Endothelial cell of umbilical vein (primary cell): ENCODE measurements around the gene TSKU. TPM values are rescaled to one million over a fixed set of nuclear protein-coding genes. Genes with fewer than 3 reads are reported as not detected.

Experiments used
- BruUV-seq: library from RNA; stranded (reverse); fragments of 400-500 nt; replicated peaks from 2 replicates; lab custom pipeline; 2021; lab: Mats Ljungman, UMichigan
- CTCF ChIA-PET: fragments of 300-600, 350-600 bp; sonication (Branson Sonifier 250); formaldehyde crosslinking; loops from one replicate; lab custom pipeline; 2021; ENCODE audit warnings: antibody characterized with exemption, inconsistent platforms; lab: Charles Lee
- POLR2A ChIA-PET: fragments of 300-600, 350-600 bp; sonication (Branson Sonifier 250); formaldehyde crosslinking; loops from one replicate; lab custom pipeline; 2021; ENCODE audit warnings: antibody characterized with exemption, inconsistent platforms; lab: Charles Lee
- DNase-seq: peaks from one replicate; pipeline ENCODE4 v3.0.0-alpha.2; 2011; ENCODE audit warnings: low read depth, low spot score
- FAIRE-seq: peaks from 2 replicates; lab custom pipeline; 2011; peaks lifted over from hg19 to GRCh38; lab: Jason Lieb, UNC
- H2AFZ ChIP-seq: 2 replicates; pipeline ENCODE4 v1.6.0; 2012; ENCODE audit warnings: low read depth, low read length, control low read depth, inconsistent platforms
- H3K27ac ChIP-seq: 2 replicates; pipeline ENCODE4 v1.5.1; 2011; ENCODE audit warnings: low read depth, mild to moderate bottlenecking, control low read depth, low read length, moderate library complexity; ENCODE audit not compliant: insufficient read depth
- H3K27me3 ChIP-seq, 2 experiments: 2 replicates each; pipeline versions ENCODE4 v1.6.0 to v1.6.1; 2011; ENCODE audit warnings: low read length in 2 of 2, mixed read lengths in 1 of 2; ENCODE audit not compliant: control insufficient read depth in 2 of 2, insufficient read depth in 2 of 2
- H3K36me3 ChIP-seq, 2 experiments: 2 replicates in 1 of 2; 3 replicates in 1 of 2; pipeline ENCODE4 v1.5.1; 2011; ENCODE audit warnings: low read length in 2 of 2, mild to moderate bottlenecking in 1 of 2, moderate library complexity in 1 of 2; ENCODE audit not compliant: control insufficient read depth in 2 of 2, insufficient read depth in 2 of 2; ENCODE audit errors: extremely low read depth in 1 of 2
- H3K4me1 ChIP-seq: 3 replicates; pipeline ENCODE4 v1.5.1; 2011; ENCODE audit warnings: mild to moderate bottlenecking, low read length; ENCODE audit not compliant: control insufficient read depth, insufficient read depth; ENCODE audit errors: extremely low read depth
- H3K4me2 ChIP-seq: 2 replicates; pipeline ENCODE4 v1.6.1; 2011; ENCODE audit warnings: low read length, control low read depth, mixed read lengths; ENCODE audit not compliant: insufficient read depth
- H3K4me3 ChIP-seq, 3 experiments: fragments of 200-600 bp in 1 of 3; sonication (generic), shearing (Covaris generic) in 1 of 3; replicated peaks in 1 of 3; 2 replicates each; pipeline ENCODE4 v1.5.1; 2011 to 2016; ENCODE audit warnings: control low read depth in 3 of 3, low read length in 3 of 3, mild to moderate bottlenecking in 2 of 3, inconsistent platforms in 1 of 3, low read depth in 1 of 3, moderate library complexity in 1 of 3; ENCODE audit not compliant: insufficient read depth in 1 of 3
- H3K79me2 ChIP-seq: 2 replicates; pipeline ENCODE4 v1.6.0; 2012; ENCODE audit warnings: low read length, inconsistent platforms; ENCODE audit not compliant: control insufficient read depth, insufficient read depth
- H3K9ac ChIP-seq: replicated peaks from 2 replicates; pipeline ENCODE3; 2011; ENCODE audit warnings: low read length, control low read depth; ENCODE audit not compliant: insufficient read depth; ENCODE audit errors: extremely low read depth
- H3K9me1 ChIP-seq: replicated peaks from 3 replicates; pipeline ENCODE4 v1.6.0; 2011; ENCODE audit warnings: mild to moderate bottlenecking, low read length; ENCODE audit not compliant: control insufficient read depth, insufficient read depth; ENCODE audit errors: extremely low read depth
- H3K9me3 ChIP-seq: replicated peaks from 2 replicates; pipeline ENCODE4 v1.5.1; 2012; ENCODE audit warnings: low read length, inconsistent platforms; ENCODE audit not compliant: control insufficient read depth, insufficient read depth
- H4K20me1 ChIP-seq: replicated peaks from 2 replicates; pipeline ENCODE3; 2011; ENCODE audit warnings: mild to moderate bottlenecking, low read length; ENCODE audit not compliant: control insufficient read depth, insufficient read depth; ENCODE audit errors: extremely low read depth
- EZH2 ChIP-seq: IDR thresholded peaks from 2 replicates; pipeline ENCODE4 v1.6.1; 2012; ENCODE audit warnings: borderline replicate concordance, low read depth, mild to moderate bottlenecking, moderate library complexity, low read length, inconsistent platforms; ENCODE audit not compliant: severe bottlenecking
- FOS ChIP-seq: IDR thresholded peaks from 2 replicates; pipeline ENCODE4 v1.6.1; 2011; ENCODE audit warnings: mild to moderate bottlenecking, low read length, moderate library complexity, borderline replicate concordance; ENCODE audit not compliant: insufficient read depth
- GATA2 ChIP-seq: IDR thresholded peaks from 2 replicates; pipeline ENCODE4 v1.7.0; 2011; ENCODE audit warnings: low read depth, mild to moderate bottlenecking, moderate library complexity, mixed read lengths, low read length; ENCODE audit not compliant: insufficient read length, insufficient read depth
- JUN ChIP-seq: IDR thresholded peaks from 2 replicates; pipeline ENCODE4 v1.6.1; 2011; ENCODE audit warnings: borderline replicate concordance, low read depth; ENCODE audit not compliant: insufficient read length, insufficient read depth
- MYC ChIP-seq: IDR thresholded peaks from one replicate; pipeline ENCODE4 v1.6.1; 2011; ENCODE audit warnings: mild to moderate bottlenecking, low read depth, low read length
- POLR2A ChIP-seq: IDR thresholded peaks from 2 replicates; pipeline ENCODE4 v1.6.1; 2012; ENCODE audit warnings: low read depth, mild to moderate bottlenecking, control low read depth, low read length
- POLR2AphosphoS5 ChIP-seq: IDR thresholded peaks from 2 replicates; pipeline ENCODE4 v1.6.1; 2012; ENCODE audit warnings: low read depth, mild to moderate bottlenecking, control low read depth, low read length, moderate library complexity; ENCODE audit not compliant: insufficient read depth
- dilution Hi-C: fragments of 300-500 bp; cut with MboI; formaldehyde crosslinking; loops from one replicate; pipeline ENCODE4 v1.15.0; 2019; ENCODE audit warnings: low sequenced_read_pairs; ENCODE audit not compliant: extremely low pct_ligation_motif_present
- intact Hi-C: fragments of 100-400 bp; cut with micrococcal nuclease; formaldehyde crosslinking; loops from one replicate; pipeline ENCODE4 v1.10.0; 2022
- polyA plus RNA-seq, 4 experiments: library from polyadenylated mRNA; depleted of rRNA in 3 of 4; stranded (reverse) in 3 of 4; unstranded in 1 of 4; fragments of >200 nt; gene quantifications; 2 replicates each; pipeline versions ENCODE4 v1.2.1 to v1.2.3, GENCODE V29; 2011 to 2012; ENCODE audit warnings: missing spikeins in 1 of 4
- total RNA-seq: library from RNA; stranded (reverse); gene quantifications from 2 replicates; pipeline ENCODE4 v1.2.3, GENCODE V29; 2021
- TF ChIP-seq, protein P1 (sequence below), 2 donors: IDR thresholded peaks; 1 replicate in 1 of 2; 2 replicates in 1 of 2; pipeline ENCODE4 v1.5.1; 2011; ENCODE audit warnings: low read length in 2 of 2, mild to moderate bottlenecking in 2 of 2, moderate library complexity in 2 of 2, control low read depth in 1 of 2, inconsistent platforms in 1 of 2, low read depth in 1 of 2; ENCODE audit not compliant: insufficient read depth in 1 of 2; ENCODE audit errors: extremely low read depth in 1 of 2
- TF ChIP-seq, protein P2 (sequence below): IDR thresholded peaks from 2 replicates; pipeline ENCODE4 v1.6.1; 2011; ENCODE audit not compliant: insufficient read depth, insufficient read length

Gene TSKU
- total and polyA plus RNA-seq, 2 donors (not counting 3 experiments of a cell fraction or from before 2014, with no cell fraction given) = 16.2 to 21.2 TPM

GRCh38 chr11:76770642-76771445 is 12.3 kb upstream of the TSKU start:
- H3K4me2 ChIP-seq = no peak overlapping the region
- H2AFZ ChIP-seq = no peak overlapping the region
- no TSS peak for BruUV-seq
- H3K27ac ChIP-seq = no peak overlapping the region
- TF ChIP-seq GATA2 (no peak), FOS (no peak), EZH2 (no peak), POLR2AphosphoS5 (no peak), MYC (no peak), POLR2A (no peak), JUN (no peak)
- TF ChIP-seq, protein P1, sequence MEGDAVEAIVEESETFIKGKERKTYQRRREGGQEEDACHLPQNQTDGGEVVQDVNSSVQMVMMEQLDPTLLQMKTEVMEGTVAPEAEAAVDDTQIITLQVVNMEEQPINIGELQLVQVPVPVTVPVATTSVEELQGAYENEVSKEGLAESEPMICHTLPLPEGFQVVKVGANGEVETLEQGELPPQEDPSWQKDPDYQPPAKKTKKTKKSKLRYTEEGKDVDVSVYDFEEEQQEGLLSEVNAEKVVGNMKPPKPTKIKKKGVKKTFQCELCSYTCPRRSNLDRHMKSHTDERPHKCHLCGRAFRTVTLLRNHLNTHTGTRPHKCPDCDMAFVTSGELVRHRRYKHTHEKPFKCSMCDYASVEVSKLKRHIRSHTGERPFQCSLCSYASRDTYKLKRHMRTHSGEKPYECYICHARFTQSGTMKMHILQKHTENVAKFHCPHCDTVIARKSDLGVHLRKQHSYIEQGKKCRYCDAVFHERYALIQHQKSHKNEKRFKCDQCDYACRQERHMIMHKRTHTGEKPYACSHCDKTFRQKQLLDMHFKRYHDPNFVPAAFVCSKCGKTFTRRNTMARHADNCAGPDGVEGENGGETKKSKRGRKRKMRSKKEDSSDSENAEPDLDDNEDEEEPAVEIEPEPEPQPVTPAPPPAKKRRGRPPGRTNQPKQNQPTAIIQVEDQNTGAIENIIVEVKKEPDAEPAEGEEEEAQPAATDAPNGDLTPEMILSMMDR (IDR thresholded peaks at IDR 0.05; ENCODE audit: extremely low read depth in 1 of 2, insufficient read depth in 1 of 2, low read depth in 1 of 2, low read length in 2 of 2) = no peak
- TF ChIP-seq, protein P2, sequence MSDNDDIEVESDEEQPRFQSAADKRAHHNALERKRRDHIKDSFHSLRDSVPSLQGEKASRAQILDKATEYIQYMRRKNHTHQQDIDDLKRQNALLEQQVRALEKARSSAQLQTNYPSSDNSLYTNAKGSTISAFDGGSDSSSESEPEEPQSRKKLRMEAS = no peak
- no peaks in the 10 kb centered on the region for H3K9me1 ChIP-seq
- CTCF ChIA-PET = interaction anchor here (0.7 to 2.0 kb wide), 5 partner anchors 9 to 49 kb away, joined by 3 to 8 read pairs (median 3); no protein-coding TSS in a partner anchor
- dilution Hi-C loops (no loop called here), intact Hi-C loops (no loop called here)
- H3K36me3 ChIP-seq = no peaks in the 10 kb centered on the region
- H3K4me1 ChIP-seq = peaks cover 10% of the 10 kb centered on the region
- H3K4me3 ChIP-seq = no peak overlapping the region
- no peaks in the 10 kb centered on the region for H3K9me3 ChIP-seq
- DNase-seq = no peak
- POLR2A ChIA-PET = interaction anchor here (1.0 kb wide), 1 partner anchor 11 kb away, joined by 3 read pairs; no protein-coding TSS in a partner anchor
- no peak overlapping the region for H3K9ac ChIP-seq
- no peaks in the 10 kb centered on the region for H3K79me2 ChIP-seq
- no peak for FAIRE-seq
- H4K20me1 ChIP-seq = no peaks in the 10 kb centered on the region
- H3K27me3 ChIP-seq = no peaks in the 10 kb centered on the region
